Fibroblast of gingiva (primary cell): ENCODE measurements around the gene SPTBN1.

Experiments
- DNase-seq: peaks from one replicate; pipeline ENCODE4 v3.0.0-alpha.2; 2011; ENCODE audit warnings: low read depth

Gene SPTBN1

DNA sequence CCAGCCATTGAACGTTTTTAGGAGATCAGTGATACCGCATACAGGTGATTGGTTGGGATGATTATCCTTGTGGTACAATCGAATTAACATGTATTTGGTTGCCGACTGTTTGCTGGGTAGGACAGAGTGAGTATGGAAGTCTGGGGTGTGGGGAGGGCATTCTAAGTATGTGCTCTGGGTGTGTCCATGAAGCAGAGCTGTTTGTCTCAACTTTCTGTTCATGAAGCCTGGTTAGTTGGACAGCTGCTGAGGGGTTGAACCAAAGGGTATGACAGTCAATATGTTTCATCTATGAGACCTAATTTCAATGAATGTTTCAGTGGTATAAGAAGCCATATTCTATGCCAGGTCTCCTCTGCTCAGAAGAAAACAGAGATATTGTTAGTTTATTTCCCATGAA, 21.9 kb upstream of the SPTBN1 start:
- no peak for DNase-seq

DNA sequence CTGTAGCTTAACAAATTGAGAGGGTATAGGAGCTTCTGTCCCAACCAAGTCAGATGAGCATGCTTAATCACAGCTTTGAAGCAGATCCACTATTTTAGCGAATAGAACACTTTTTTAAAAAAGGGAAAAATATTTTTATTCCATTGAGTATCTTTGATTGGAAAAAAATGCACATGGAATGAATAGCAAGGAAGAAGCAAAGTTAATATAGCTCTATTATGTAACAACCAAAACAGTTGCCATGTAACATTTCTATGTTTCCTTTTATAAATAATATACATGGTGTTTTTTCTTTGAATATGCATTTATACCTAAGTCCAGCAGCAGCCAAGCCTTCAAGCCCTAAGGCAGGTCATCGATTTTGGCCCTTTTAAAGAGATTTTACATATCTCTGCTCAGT, 21.4 kb upstream of the SPTBN1 start:
- no peak for DNase-seq

DNA sequence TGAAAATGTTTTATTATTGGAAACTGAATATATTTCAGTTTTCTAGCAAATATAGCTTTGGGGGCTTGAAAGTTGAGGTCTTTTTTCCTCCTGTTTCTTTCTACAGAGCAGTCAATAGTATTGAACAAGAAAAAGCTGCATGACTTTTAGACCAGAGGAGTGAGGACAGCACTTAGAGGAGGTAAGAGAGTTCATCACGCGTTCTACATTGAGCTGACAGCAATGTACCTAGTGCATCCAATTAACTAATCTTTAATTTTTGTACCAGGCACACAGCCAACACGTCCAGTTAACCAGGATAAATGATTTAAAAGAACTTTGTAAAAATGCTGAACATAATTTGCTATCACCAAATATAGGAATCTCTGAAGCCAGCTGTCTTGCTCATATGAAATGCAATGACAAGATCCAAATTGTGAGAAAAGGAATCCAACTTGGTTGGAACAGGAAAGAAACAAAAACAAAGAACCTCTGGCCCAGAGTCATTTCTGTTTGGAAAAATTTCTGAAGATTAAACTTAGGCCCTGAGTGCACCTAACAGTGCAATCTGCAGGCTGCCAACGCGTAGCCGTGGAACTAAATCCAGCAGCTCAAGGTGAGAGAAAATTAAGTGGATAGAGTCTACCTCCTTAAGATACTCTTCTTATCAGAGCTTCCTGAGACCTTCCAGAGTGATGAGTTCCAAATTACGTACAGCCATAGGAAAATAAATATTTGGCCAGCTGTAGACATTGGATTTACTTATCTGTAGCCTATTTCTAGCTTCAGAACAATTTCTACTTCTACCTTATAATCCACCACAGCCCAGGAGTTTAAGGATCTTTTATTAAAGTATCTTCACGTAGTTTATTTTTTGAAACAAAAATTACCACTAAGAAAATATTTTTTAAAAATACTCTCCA, 20.6 kb upstream of the SPTBN1 start:
- DNase-seq = no peak

DNA sequence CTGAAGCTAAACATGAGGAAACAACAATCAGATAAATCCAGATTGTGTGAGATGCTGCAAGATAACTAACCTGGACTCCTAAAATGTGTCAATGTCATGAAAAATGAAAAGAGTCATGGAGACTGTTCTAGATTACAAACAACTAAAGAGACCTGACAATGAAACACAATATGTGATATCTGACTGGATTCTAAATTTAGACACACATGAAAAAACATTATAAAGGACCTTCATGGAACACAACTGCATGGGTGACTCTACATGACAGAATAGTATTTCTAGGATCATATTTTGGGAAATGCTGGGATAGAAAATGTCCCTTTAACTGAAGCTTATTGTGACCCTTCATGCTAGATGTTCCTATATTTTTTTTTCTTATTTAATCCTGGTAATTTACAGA, 18.5 kb upstream of the SPTBN1 start:
- DNase-seq = no peak

DNA sequence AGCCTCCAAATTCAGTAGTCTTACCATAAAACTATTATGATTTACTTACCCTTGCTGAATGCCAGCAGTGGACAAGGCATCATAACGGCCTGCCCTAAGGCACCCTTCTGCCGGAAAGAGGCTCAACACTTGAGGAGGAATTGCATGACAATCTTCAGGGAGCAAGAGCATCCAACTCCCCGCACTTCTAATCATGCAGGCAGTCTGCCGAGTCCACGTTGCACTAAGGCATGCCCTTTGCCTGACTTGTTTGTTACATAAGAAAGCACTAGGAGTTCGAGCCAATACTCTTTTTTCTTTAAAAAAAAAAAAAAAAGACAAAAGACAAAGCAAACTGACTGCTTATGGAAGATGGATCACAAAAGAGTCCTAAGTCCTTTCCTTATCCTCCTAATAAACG, 17.9 kb upstream of the SPTBN1 start:
- no peak for DNase-seq

DNA sequence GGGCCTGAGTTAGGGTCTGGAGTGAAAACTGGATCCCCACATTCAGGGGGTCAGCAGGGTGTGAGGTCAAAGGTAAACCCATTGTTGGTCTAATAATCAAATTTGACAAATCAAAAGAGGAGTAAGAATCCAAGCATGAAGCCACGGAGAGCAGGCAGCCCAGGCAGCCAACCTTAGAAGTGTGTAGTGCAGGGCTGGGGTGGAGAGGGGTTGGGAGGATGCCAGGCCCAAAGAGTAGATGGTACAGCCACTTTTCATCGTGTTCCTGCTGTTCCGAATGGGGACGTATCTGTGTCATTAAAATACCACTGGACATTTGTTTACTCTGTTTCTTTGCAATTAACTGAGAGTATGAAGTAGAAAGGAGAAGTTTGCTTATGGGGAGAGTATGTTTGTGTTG, 16.5 kb upstream of the SPTBN1 start:
- no peak for DNase-seq

DNA sequence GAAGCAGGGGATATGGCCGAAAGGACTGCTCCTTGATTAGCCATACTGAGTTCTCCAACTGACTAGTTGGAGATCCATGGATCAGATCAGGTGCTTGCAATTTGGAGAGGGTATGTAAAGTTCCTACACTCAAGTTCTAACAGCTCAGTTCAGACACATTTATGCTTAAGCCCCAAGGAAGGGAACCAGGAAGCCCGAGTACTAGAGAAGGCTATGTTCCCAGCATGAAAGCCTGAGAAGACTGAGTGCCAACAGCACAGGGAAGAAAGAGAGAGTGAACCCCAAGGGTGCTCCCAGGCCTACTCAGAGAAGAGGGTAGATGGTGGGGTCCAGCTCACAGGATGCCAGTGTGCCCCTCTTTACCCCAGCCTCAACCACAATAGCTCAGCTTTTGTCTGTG, 16.1 kb upstream of the SPTBN1 start:
- DNase-seq = no peak

DNA sequence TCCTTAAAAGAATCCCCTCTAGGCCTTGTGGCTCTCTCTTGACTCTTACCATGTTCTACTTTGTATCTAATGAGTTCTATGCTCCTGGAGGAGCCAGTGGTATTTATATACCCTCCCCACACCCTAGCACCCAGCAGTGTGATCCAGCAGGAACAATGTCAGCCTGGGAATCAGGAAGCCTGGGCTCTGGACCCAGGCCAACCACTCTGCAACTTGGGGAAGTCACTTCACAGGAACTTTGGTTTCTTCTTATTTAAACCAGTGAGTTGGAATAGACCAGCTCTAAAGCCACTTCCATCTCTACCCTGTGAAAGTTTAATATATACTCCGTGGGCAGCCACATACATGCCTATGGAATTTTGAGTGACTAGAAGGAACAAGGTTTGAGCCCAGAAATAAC, 11.6 kb upstream of the SPTBN1 start:
- no peak for DNase-seq

DNA sequence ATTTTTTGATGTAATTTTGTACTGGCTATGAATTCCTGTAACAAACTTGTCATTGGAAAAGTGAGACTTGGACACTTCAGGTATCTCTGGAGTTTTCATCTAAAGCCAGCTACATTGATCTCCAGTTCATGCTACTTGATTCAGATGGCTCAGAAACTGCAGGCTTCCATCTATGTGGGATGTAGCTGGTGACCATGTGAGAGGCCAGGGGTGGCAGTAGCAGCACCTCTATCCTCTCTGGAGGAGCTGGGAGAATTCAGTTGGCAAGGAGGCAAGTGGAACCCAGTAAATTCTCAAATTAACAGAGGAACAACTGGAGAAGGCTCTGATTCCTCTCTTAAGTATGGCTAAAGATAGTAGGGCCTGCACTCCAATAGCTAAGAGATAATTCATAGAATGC, 10.0 kb upstream of the SPTBN1 start:
- DNase-seq = no peak

DNA sequence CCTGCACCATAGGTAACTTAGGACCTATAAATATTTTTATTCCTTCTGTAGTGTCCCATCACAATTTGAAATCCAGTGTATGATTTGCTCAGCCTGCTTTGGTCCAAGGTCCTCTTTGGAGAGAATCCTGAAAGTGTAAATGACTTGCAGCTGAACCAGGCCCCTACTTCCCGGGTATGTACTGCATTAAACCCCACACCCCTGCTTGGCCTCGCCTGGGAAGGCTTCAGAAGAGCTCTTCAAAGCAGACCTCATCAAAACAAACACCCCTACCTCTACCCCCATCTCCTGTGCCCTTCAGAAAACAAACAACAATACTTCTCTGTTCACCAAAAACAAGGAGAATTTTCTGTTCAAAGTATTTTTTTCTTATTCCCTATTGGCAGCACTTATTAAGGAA, 9.5 kb upstream of the SPTBN1 start:
- no peak for DNase-seq

DNA sequence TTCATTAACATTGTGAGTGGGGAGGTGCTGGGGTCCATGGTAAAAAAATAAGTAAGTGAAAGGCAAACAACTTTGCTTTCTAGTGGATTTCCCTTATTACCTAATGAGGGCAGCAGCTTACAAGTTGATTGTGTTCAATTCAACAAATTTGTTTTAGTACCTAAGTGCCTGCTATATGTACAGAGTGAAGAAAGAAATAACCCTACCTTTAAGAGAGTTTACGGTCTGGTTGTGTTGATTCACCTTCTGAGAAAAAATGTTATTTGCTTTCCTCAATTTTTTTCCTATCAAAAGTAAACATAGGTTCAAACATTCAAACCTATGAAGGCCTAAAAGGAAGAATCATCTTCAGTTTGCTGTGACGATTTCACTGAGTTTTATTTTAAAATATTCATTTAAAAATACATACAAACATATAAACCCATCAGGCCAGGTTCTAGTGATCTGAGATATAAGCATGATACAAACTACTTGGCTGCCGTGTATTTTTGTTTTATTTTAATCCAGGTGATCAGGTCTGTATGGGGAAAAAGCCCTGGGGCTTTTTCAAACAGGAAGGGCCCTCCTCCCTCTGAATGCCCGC, 1.5 kb upstream of the SPTBN1 start:
- DNase-seq = no peak

DNA sequence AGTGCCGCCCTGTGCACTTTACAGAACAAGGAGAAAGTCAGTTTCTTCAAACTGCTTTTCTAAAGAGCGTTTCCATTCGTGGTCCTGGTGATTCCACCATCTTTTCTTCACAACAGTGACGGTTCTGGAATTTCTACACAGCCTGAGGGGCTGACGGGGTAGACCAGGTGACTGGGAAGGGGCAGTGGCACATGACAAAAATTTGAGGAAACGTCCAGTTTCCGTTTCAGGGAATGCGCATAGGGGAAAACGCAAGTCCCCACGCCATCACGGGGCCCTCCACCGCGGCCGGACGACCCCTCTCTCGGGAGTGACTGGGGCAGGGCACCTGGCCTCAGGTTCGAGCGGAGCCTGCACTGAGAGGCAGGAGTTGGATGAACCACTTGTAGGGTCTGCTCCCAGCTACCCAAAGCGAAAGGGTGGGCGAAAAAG, 980 bp upstream of the SPTBN1 start:
- no peak for DNase-seq

DNA sequence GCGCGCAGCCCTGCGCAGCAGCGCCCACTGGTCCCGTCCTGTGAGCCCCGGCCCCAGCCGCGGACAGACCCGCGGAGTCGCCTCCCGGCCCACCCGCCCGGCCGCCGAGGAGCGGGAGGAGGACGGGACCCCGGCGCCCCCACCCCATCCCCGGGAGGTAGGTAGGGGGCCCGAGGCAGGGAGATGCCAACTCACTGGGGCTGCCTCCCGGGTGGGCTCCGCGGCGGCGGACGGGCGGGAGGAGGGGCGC, 160 bp downstream of the SPTBN1 start:
- no peak for DNase-seq

DNA sequence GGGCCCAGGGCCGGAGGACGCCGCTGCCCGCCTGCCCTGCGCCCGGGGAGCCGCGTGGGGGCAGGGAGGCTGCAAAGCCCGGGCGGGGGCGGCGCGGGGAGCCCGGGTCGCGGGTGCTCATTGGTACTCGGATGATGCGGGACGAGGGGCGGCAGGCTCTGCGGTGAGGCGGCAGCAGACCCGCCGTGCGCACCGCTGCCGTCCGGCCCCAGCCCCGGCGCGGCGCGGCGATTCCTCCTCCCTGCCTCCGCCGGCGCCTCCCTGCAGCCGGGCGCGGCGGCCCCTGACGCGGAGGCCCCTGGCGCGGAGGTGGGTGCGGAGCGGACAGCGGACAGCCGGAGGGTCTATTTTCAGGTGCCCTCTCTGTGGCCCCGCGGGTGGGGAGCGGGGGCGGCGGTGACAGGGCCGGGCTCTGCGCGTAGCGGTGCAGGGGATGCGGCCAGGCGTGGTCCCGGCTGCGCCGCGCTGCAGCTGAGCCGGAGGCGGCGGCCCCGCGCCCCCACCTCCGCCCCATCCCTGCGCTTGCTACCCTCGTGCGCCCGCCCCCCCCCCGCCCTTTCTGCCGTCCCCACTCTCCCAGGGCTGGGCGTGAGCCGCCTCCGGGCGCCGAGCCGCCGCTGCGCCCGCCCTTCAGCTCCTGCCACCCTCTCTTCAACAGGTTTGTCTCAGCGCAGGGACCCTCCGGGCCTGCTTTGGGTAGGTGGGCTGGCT, 640 bp downstream of the SPTBN1 start:
- peak; percentile 32 for DNase-seq

DNA sequence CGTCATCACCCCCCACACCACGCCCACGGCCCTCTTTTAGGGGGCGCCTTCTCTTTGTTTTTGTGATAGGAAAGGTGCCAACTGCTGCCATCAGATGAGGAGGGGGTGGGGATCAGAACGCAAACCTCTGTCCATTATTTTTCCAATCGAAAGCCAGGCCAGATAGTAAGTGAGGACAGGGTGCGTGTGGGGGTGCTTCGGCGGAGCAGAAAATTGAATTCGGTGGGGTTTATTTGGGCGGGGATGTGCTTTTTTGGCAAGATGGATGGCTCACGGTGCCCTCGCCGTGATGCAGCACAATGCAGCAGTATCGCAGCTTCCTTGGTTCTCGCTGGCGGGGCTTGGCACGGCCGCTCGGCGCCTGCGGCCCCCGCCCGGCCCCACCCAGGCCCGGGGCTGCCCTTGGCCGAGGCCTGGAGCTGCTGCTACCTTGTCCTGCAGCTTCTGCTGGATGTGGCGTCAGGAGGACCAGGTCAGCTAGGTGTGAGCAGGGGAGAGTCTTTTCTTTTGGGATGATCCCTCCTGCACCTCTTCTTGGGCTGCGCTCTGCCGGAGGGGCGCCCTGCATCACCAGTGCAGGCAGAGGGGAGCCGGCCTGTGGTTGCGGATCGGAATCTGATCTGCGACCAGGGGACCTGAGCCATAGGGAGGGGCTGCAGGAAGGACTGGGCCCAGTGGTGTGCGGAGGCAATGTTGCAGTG, 1.3 kb downstream of the SPTBN1 start:
- no peak for DNase-seq

DNA sequence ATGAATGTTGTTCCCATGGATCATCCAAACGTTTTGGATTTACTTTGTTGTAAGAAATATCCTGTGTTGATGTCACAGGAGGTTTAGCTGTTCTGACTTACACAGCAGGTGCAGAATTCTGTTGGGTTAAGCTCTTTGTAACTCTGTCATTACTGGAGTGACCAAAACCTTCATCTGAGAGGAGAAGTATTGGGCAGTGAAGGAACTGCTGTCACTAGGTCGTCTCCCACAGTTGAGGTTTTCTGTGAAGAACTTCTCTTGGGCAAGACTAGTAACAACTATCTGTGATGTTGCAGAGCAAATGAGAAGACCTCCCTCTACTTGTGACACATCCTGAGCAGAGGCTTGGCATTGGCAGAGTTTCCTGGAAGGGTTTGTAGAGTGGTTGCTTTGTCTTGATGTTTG, 2.9 kb downstream of the SPTBN1 start:
- DNase-seq = peak; percentile 76

DNA sequence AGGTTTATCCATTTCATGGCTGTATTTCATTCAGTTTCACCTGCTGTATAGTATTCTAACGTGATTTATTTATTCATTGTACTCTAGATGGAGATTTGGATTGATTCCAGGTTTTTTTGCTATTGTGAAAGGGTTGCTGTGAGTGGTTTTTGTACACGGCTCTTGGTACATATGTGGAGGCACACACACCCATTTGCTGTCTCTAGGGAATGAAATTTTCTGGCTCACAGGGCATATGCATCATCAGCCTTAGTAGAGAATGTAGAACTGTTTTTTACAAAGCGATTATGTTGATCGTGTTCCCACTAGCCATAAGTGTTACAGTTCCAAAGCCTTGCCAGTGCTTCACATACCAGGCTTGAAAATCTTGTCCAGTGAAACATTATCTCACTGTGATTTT, 5.1 kb downstream of the SPTBN1 start:
- peak; percentile 92 for DNase-seq

DNA sequence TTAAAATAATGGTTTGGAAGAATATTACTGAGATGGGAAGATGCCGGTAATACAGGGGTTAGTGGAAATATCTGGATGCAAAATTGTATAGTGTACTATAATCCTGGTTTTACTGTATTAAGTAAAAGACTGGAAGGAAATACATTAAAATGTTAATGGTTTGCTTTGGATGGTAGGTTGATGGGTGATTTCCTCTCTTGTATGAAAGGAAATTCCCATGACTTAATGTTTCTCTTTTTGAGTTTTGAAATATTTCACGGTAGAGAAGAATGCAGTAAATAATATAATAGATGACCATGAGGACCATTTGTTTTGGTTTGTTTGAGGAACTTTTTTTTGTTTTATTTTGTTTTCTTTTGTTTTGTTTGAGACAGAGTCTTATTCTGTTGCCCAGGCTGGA, 8.2 kb downstream of the SPTBN1 start:
- DNase-seq = no peak

DNA sequence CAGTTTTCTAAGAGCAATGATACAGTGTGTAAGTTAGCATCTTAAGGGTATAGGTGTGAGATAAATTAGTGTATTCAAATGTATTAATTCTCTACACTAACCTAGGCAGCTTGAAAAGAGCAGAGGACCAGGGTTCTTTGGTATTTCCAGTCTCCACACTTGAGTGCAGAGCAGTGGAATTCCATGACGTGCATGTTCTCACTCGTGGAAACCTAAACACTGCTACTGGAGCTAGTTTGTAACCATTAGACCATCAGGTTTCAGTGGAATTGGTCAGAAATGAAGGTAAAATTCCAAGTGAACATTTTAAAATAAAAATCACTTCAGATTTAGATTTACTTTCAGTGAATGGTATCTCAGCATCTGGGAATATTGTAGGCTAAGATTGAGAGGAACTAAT, 9.0 kb downstream of the SPTBN1 start:
- DNase-seq = no peak

DNA sequence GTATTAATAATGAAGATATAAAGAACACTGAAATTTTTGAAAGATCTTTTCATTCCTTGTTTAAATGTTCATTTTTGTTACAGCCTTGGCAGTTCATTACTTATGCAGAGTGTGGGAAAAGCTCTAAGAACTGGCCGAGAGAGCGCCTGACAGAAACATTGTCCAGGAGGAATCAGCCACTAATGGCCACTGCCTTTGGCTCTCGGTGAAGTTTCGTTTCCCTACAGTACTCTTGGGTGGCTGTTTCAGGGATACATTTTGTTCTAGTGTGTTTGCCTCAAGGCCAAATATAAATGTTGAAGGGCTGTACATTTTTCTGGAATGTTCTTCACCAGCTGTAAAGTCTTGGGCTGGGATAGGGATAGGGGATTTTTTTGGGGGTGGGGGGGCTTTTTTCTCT, 10.7 kb downstream of the SPTBN1 start:
- no peak for DNase-seq

DNA sequence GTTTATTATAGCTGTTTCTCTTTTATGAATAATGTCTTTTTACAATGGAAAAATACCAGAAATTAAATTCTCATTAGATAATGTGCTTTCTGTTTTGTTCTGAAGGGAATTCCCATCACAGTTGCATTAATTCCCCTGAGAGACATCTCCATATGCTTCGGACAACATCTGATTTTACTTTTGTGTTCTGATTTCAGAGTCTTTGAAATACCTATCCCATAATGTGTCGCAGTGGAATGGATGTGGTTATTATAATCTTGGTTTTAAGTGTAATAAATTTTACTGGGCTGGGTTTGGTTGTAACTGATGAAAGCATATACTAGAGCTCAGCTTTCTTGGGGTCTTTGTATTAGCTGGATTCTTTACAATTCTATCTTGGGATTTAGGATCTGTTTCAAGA, 12.5 kb downstream of the SPTBN1 start:
- peak; percentile 93 for DNase-seq

DNA sequence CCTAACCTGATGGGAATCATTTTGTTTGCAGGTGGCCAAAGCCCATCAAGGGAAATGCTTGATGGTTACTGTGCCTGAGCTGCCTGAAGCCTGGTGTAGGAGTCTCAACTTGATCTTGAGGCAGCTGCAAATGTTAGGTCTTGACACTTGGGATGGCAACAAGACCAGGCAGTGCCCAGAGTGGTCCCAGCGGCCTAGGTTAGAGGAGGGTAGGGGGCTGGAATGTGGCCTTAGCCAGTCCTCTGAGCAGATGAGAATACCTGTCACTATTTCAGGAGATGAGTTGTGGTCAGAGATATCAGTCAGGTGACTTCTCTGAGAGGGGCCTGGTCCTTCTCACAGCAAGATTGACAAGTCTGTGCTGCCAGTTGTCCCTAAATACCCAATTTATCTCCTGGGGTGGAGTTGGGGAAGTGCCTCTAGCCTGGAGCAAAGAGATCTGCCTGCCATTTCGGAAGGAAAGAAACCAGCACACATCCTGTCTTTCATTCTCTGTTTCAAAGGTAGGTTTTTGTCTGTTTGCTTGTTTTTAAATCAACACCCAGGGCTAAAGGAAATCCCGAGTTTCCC, 13.4 kb downstream of the SPTBN1 start:
- no peak for DNase-seq
